Breast epithelium (tissue), 3 donors: Measurements from ENCODE around the gene DPF1.

ENCODE experiments used
- CTCF ChIP-seq, 3 donors: fragments of 450-650 bp; IDR thresholded peaks; one replicate each; pipeline ENCODE4 v1.5.1; 2016 to 2017; ENCODE audit warnings: antibody characterized with exemption in 3 of 3, mild to moderate bottlenecking in 3 of 3, moderate library complexity in 3 of 3
- POLR2A ChIP-seq: fragments of 450-650 bp; IDR thresholded peaks from one replicate; pipeline ENCODE4 v1.6.1; 2016; ENCODE audit warnings: antibody characterized with exemption, mild to moderate bottlenecking, moderate library complexity
- POLR2AphosphoS5 ChIP-seq, 3 donors: sonication (generic); formaldehyde crosslinking; IDR thresholded peaks; one replicate each; pipeline ENCODE4 v1.6.1; 2017; ENCODE audit warnings: antibody characterized with exemption in 3 of 3

GRCh38 chr19:38262585-38263268 lies 38.7 kb upstream of the DPF1 start:
- TF ChIP-seq POLR2A (no peak), CTCF (IDR thresholded peaks at IDR 0.05) (no peak), POLR2AphosphoS5 (IDR thresholded peaks at IDR 0.05) (no peak)
